ENCODE measurements around the gene SEC14L2. TPM values are rescaled to one million over a fixed set of nuclear protein-coding genes. Genes with fewer than 3 reads are reported as not detected.

SEC14L2 gene
- total and polyA plus RNA-seq, 10 of the 15 experiments (the other 5 are each of a cell fraction or from before 2014, with no cell fraction given) = 0.08 to 4.0 (median 0.48) TPM

GRCh38 chr22:30390974-30391691 is 5.7 kb upstream of the SEC14L2 start:
- POLR2A ChIA-PET = interaction anchor here (1.3 to 5.1 kb wide), 3 partner anchors 33 to 103 kb away, joined by 3 to 60 read pairs (median 24); partner anchors contain the start of genes CASTOR1 and MTFP1
- peak; percentile 51 for DNase-seq (ENCODE audit: low read depth, low spot score)
- Histone ChIP-seq H3K36me3 (ENCODE audit: control insufficient read depth in 2 of 2, insufficient read depth in 2 of 2, low read length in 1 of 2) (no peaks in the 10 kb centered on the region), H3K27me3 (replicated peaks in 1 of 2; ENCODE audit: control insufficient read depth in 2 of 2, insufficient read depth in 2 of 2, low read length in 1 of 2) (no peaks in the 10 kb centered on the region), H3K79me2 (ENCODE audit: control insufficient read depth, insufficient read depth, low read length) (no peaks in the 10 kb centered on the region), H3K27ac (ENCODE audit: control insufficient read depth, insufficient read depth) (no peak overlapping the region), H3K4me2 (ENCODE audit: control insufficient read depth, insufficient read depth) (peak overlapping the region; percentile 13; the same call in 1 of the 2 replicates), H3K4me3 (no peak overlapping the region), H4K20me1 (ENCODE audit: control insufficient read depth, insufficient read depth) (no peaks in the 10 kb centered on the region), H3K9ac (ENCODE audit: control insufficient read depth, insufficient read depth, low read length) (peak overlapping the region; percentile 44), H2AFZ (ENCODE audit: control insufficient read depth, low read depth, low read length) (peak overlapping the region; percentile 80), H3K4me1 (ENCODE audit: control insufficient read depth, insufficient read depth, low read length) (peaks cover 30% of the 10 kb centered on the region), H3K9me3 (replicated peaks; ENCODE audit: control insufficient read depth, insufficient read depth, low read length) (peaks cover 2% of the 10 kb centered on the region; the same call in 2 of the 3 replicates)
- no TSS peak for BruUV-seq (replicated peaks)
- intact Hi-C loops (cut with micrococcal nuclease; ENCODE audit: unreplicated experiment) (loop anchor here (1.0 kb wide), 3 partner anchors 33 to 104 kb away; no protein-coding TSS in a partner anchor), in situ Hi-C loops (cut with MboI) (loop anchor here (5.0 kb wide), 2 partner anchors 91 to 284 kb away; no protein-coding TSS in a partner anchor)
- RAD21 ChIA-PET (ENCODE audit: unreplicated experiment) = interaction anchor here (0.7 to 13.8 kb wide), 11 partner anchors 32 to 283 kb away, joined by 3 to 277 read pairs (median 3); partner anchors contain the start of genes CASTOR1, MTFP1, SLC35E4 and TCN2
- SMC1A ChIA-PET (ENCODE audit: uncharacterized antibody, unreplicated experiment) = interaction anchor here (0.8 to 14.7 kb wide), 14 partner anchors 11 to 364 kb away, joined by 3 to 201 read pairs (median 4); partner anchors contain the start of genes CASTOR1 and MTFP1
- ATAC-seq = peak; percentile 70
- CTCF ChIA-PET = interaction anchor here (0.6 to 14.9 kb wide), 22 partner anchors 9 to 364 kb away, joined by 3 to 436 read pairs (median 4); partner anchors contain the start of genes CASTOR1, MTFP1 and TCN2
- 31% methylated on average over 5 of the region's 5 CpGs for WGBS (ENCODE audit: insufficient coverage, insufficient replicate concordance, low lambda C conversion rate, missing lambda C conversion rate)
- peak; percentile 76 for FAIRE-seq
- TF ChIP-seq DPF2 (IDR thresholded peaks at IDR 0.05) = 0 out of 2 replicates have a peak, but pooled peaks have one; percentile 21
- no peak for TF ChIP-seq EGR1 (IDR thresholded peaks at IDR 0.05; ENCODE audit: borderline replicate concordance in 1 of 2, low read depth in 2 of 2, low read length in 2 of 2)
- no peak for TF ChIP-seq JUNB (IDR thresholded peaks at IDR 0.05)
- TF ChIP-seq BCL3 (IDR thresholded peaks at IDR 0.05; ENCODE audit: borderline replicate concordance, insufficient read depth, low read depth, low read length, poor library complexity, severe bottlenecking) = no peak
- TF ChIP-seq RAD21 (IDR thresholded peaks at IDR 0.05; ENCODE audit: insufficient read depth, low read depth, low read length) = peak; percentile 91
- TF ChIP-seq SMC3 (IDR thresholded peaks at IDR 0.05; ENCODE audit: borderline replicate concordance, low read length) = peak; percentile 91
- TF ChIP-seq USF2 (IDR thresholded peaks at IDR 0.05; ENCODE audit: borderline replicate concordance, low read depth, low read length) = peak; percentile 5; the same call in 1 of the 2 replicates
- no peak for TF ChIP-seq IRF5 (IDR thresholded peaks at IDR 0.05; ENCODE audit: borderline replicate concordance)
- TF ChIP-seq YBX1 (IDR thresholded peaks at IDR 0.05) = 0 out of 2 replicates have a peak, but pooled peaks have one; percentile 65
- no peak for TF ChIP-seq HDAC2 (IDR thresholded peaks at IDR 0.05)
- peak; percentile 100 for TF ChIP-seq MEF2B (IDR thresholded peaks at IDR 0.05; ENCODE audit: partially characterized antibody, poor library complexity, severe bottlenecking)
- TF ChIP-seq ZNF207 (IDR thresholded peaks at IDR 0.05; ENCODE audit: borderline replicate concordance) = 0 out of 2 replicates have a peak, but pooled peaks have one; percentile 35
- TF ChIP-seq YY1 (IDR thresholded peaks at IDR 0.05; ENCODE audit: low read depth, low read length) = peak; percentile 82
- TF ChIP-seq NKRF (conservative IDR thresholded peaks at IDR 0.05) = peak; percentile 27; the same call in 1 of the 2 replicates
- TF ChIP-seq ATF3 (IDR thresholded peaks at IDR 0.05; ENCODE audit: borderline replicate concordance, extremely low read depth, low read depth, low read length) = peak; percentile 31; the same call in 1 of the 2 replicates

Measured in GM12878 (cell line).